Mucosa of rectum (tissue), 2 donors: ENCODE measurements around the gene NCK2.

Source experiments
- H3K27ac ChIP-seq, 2 donors: one replicate each; pipeline ENCODE4 v1.7.0; 2013; ENCODE audit warnings: inconsistent platforms in 2 of 2, low read depth in 2 of 2, low read length in 2 of 2
- H3K27me3 ChIP-seq, 2 donors: one replicate each; pipeline ENCODE4 v1.7.0; 2013; ENCODE audit warnings: low read length in 2 of 2; ENCODE audit not compliant: control insufficient read depth in 2 of 2, insufficient read depth in 2 of 2
- H3K36me3 ChIP-seq, 2 donors: one replicate each; pipeline ENCODE4 v1.7.0; 2013; ENCODE audit warnings: low read length in 2 of 2; ENCODE audit not compliant: control insufficient read depth in 2 of 2, insufficient read depth in 2 of 2
- H3K4me1 ChIP-seq, 2 donors: one replicate each; pipeline ENCODE4 v1.7.0; 2013; ENCODE audit warnings: low read length in 2 of 2, mild to moderate bottlenecking in 1 of 2; ENCODE audit not compliant: control insufficient read depth in 2 of 2, insufficient read depth in 2 of 2
- H3K4me3 ChIP-seq, 2 donors: one replicate each; pipeline ENCODE4 v1.7.0; 2013; ENCODE audit warnings: low read length in 2 of 2
- H3K9ac ChIP-seq, 2 donors: one replicate each; pipeline ENCODE4 v1.7.0; 2013; ENCODE audit warnings: low read length in 2 of 2, low read depth in 1 of 2, mild to moderate bottlenecking in 1 of 2
- H3K9me3 ChIP-seq, 2 donors: one replicate each; pipeline ENCODE4 v1.7.0; 2013; ENCODE audit warnings: low read length in 2 of 2; ENCODE audit not compliant: control insufficient read depth in 2 of 2
- donor health status: healthy.
- donor health status: Normal muscosa, but diverticular disease.

Gene NCK2

DNA sequence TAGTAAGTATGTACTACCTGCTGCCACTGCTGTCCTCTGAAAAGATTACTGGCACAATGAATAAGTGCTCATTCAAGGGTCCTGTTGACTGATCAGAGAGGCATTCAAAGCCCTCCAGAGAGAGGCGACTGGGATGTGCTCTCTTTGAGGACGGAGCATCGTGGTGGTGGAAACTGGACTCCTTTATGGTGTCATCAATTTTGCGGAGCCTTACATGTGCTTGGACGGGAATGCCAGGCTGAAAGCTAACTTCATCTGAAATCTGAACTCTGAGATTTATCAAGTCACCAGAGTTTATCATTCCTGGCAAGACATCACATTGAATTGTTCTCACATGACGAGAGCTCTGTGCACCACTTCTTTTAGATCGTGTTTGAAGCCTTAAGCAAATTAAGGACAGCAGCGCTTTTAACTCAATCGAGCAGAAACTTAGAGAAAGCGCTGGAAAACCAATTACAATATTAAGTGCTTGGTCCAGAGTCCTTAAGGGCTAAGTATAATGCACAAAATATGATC, 138.3 kb downstream of the NCK2 start:
- Histone ChIP-seq H3K9ac (no peak overlapping the region), H3K36me3 (peaks cover 10 to 16% of the 10 kb centered on the region in 2 donors), H3K27ac (no peak overlapping the region), H3K27me3 (no peaks in the 10 kb centered on the region), H3K4me3 (no peak overlapping the region), H3K4me1 (peaks cover 13 to 22% of the 10 kb centered on the region in 2 donors), H3K9me3 (no peaks in the 10 kb centered on the region)

DNA sequence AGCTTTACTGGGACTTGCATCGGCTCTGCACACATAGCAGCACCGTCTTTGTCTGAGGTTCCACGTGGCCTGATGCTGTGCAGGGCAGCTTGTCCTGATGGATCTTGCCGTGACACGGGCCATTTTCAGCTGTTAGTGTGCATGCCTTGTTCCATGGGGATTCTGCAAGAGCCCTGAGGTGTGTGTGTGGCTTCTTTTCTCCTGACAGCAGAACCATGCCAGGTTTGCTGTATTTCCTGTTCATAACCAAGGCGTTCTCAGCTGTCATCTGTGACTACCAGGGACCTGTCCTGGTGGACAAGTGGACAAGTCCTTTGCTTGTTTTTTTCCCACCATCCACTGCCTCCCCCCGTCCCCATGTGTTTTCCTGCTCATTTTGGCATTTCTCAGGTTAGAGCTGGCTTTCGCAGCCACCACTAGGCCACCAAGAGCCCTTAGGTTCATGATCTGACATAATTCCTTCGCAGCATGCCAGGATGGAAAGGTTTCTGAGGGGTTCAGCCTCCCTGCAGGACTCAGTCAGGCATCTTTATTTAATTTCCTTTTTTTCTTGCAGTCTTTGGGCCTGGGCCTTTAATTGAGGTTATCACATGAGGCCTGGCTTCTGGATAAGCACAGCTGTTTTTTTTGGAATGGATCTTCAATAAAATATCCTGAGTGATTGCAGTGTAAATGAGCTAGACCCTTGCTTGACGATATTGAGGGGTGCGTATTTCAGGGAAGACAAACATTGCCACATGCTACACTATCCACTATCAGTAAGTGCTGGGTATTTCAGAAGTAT, 139.4 kb downstream of the NCK2 start:
- peaks cover 10 to 19% of the 10 kb centered on the region in 2 donors for H3K36me3 ChIP-seq

DNA sequence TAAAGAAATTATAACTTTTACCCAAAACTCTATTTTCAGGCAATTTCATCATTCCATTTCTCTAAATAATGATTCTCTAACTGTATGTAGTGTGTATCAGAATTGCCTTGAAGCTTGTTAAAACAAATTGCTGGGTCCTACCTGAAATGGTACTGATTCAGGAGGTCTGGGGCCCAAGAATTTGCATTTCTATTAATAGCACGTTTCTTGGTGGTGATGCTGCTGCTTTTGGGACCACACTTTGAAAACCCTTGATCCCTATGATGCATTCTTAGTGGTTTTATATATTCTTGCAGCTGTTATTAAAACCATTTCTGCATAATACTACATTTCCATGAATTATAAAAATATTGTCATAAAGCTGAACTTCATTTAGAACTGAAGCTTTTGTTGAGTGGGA, 140.7 kb downstream of the NCK2 start:
- Histone ChIP-seq H3K27me3 (no peaks in the 10 kb centered on the region), H3K9ac (no peak overlapping the region), H3K27ac (no peak overlapping the region), H3K4me3 (no peak overlapping the region), H3K9me3 (no peaks in the 10 kb centered on the region), H3K36me3 (peaks cover 10 to 18% of the 10 kb centered on the region in 2 donors), H3K4me1 (peaks cover 6 to 13% of the 10 kb centered on the region in 2 donors)

More for the DNA sequence above, 139.4 kb downstream of the NCK2 start:
- Histone ChIP-seq H3K9ac (no peak overlapping the region), H3K4me1 (peaks cover 6 to 14% of the 10 kb centered on the region in 2 donors), H3K9me3 (no peaks in the 10 kb centered on the region), H3K27me3 (no peaks in the 10 kb centered on the region), H3K27ac (no peak overlapping the region), H3K4me3 (no peak overlapping the region)

DNA sequence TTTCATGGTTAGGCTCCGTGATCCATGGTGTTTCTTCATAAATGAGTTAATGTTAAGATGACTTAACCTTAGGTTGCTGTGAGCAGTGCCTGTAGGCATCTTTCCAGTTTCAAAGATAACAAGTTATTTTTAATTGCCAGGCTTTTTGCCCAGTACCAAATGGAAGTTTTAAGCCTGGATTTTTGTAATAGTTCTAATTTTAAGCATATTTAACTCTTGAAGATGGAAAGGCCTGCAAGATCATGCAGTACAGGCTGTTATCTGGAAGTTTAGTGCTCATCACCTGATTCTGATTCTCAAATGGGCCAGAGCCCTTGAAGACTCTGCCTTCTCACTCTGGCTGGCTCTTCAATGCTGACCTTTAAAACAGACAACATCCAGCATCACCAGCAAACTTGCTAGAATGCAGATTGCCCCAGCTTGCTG, 141.3 kb downstream of the NCK2 start:
- no peak overlapping the region for H3K4me3 ChIP-seq

DNA sequence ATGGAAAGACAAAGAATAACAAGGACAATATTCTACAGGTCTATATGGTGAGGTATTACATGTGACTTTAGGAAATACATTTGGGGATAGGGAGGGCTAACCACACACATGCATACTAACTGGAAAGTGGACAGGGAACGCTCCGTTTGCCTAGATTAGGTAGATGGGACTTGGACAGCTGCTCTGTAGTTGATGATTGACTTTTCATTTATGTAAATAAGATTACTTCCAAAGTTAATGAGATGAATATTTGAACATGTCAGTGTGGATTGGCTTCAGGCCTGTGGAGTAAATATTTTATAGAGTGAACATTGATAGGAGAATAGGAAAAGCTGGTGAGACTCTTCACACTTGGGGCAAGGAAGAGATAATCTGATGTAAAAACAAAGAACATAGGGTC, 142.0 kb downstream of the NCK2 start:
- Histone ChIP-seq H3K9ac (no peak overlapping the region), H3K9me3 (no peaks in the 10 kb centered on the region), H3K4me3 (no peak overlapping the region), H3K27me3 (no peaks in the 10 kb centered on the region), H3K4me1 (peaks cover 6 to 13% of the 10 kb centered on the region in 2 donors), H3K27ac (no peak overlapping the region), H3K36me3 (peaks cover 5 to 14% of the 10 kb centered on the region in 2 donors)

More for the DNA sequence above, 141.3 kb downstream of the NCK2 start:
- H3K36me3 ChIP-seq: peaks cover 10 to 18% of the 10 kb centered on the region in 2 donors
- no peaks in the 10 kb centered on the region for H3K27me3 ChIP-seq
- H3K9me3 ChIP-seq: no peaks in the 10 kb centered on the region
- peaks cover 6 to 13% of the 10 kb centered on the region in 2 donors for H3K4me1 ChIP-seq
- H3K9ac ChIP-seq: no peak overlapping the region
- H3K27ac ChIP-seq: no peak overlapping the region

DNA sequence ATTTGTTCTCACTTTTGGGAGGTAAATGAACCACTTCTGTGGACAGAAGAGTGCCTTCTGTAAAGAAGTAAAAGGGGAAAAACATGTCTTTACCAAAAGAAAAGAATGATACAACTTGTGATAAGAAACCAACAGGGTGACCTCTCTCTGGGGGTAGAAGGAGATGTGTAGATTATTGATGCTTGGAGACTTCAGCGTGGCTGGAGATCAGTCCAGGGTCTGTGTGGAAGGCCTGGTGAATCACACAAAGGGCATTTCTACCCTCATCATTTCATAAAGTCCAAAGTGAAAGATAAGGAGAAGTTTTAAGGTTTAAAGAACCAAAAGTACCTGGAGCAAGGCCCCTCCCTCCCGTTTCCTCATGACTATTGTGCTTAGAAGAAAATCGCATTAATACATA, 142.5 kb downstream of the NCK2 start:
- Histone ChIP-seq H3K9me3 (no peaks in the 10 kb centered on the region), H3K36me3 (peaks cover 0 to 11% of the 10 kb centered on the region in 2 donors), H3K27me3 (no peaks in the 10 kb centered on the region), H3K4me1 (peaks cover 6 to 13% of the 10 kb centered on the region in 2 donors), H3K4me3 (no peak overlapping the region), H3K9ac (no peak overlapping the region), H3K27ac (no peak overlapping the region)

DNA sequence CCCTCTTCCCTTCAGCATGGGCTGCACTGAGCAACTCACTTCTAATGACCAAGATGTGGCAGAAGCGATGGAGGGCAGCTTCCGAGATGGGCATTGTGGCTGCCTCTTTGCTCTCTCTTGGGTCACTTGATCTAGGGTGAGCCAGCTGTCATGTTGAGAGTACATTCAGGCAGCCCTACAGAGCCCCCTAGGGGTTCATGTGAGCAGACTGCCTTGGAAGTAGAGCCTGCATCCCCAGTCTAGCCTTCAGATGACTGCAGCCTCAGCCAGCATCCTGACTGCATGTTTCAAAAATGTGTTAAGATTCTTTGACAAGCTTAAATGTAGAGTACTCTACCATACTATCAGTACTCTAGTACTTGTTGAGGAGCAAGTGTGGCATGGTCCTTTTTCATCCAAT, 143.9 kb downstream of the NCK2 start:
- Histone ChIP-seq H3K27ac (no peak overlapping the region), H3K9me3 (no peaks in the 10 kb centered on the region), H3K4me3 (no peak overlapping the region), H3K36me3 (peaks cover 3 to 19% of the 10 kb centered on the region in 2 donors), H3K4me1 (peaks cover 6 to 13% of the 10 kb centered on the region in 2 donors), H3K27me3 (no peaks in the 10 kb centered on the region), H3K9ac (no peak overlapping the region)

DNA sequence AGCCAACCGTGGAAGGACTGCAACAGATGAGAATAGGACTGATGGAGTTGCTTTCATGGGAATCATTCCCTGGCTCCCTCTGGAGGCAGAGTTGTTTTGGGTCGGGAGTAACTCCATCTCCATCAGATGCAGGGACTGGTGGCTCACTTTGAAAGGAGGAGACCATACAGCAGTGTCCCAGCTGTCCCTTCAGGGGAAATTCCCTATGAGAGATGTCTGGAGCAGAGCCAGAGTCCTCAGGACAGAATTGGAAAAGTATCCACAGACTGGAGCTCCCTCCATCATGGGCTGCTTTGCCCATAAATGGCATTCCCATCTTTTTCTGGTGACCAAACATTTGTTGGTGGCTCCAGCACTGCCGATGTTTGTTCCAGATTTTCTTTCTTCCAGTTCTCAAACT, 144.3 kb downstream of the NCK2 start:
- Histone ChIP-seq H3K4me3 (no peak overlapping the region), H3K4me1 (peaks cover 4 to 13% of the 10 kb centered on the region in 2 donors)

DNA sequence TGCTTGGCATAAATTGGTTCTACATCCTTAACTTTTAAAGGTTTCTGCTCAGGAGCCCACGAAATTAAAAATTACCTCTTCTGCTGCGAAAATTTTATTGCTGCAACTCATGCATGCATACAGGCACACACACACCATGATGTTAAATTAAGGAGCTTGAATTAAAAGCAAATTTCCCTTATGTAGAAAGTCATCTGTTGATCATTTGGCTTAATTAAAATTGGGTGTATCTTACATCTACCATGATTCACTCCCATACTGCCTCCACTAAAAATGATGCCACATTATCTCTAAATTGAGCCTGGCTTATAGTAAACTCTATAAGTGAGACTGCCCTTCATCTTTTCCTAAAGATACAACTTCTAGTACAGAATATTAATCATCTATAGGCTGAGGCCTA, 145.4 kb downstream of the NCK2 start:
- H3K27ac ChIP-seq: no peak overlapping the region
- no peak overlapping the region for H3K4me3 ChIP-seq

More for the DNA sequence above, 144.3 kb downstream of the NCK2 start:
- H3K27me3 ChIP-seq: no peaks in the 10 kb centered on the region
- H3K9ac ChIP-seq: no peak overlapping the region
- peaks cover 3 to 17% of the 10 kb centered on the region in 2 donors for H3K36me3 ChIP-seq
- no peak overlapping the region for H3K27ac ChIP-seq
- H3K9me3 ChIP-seq: no peaks in the 10 kb centered on the region

DNA sequence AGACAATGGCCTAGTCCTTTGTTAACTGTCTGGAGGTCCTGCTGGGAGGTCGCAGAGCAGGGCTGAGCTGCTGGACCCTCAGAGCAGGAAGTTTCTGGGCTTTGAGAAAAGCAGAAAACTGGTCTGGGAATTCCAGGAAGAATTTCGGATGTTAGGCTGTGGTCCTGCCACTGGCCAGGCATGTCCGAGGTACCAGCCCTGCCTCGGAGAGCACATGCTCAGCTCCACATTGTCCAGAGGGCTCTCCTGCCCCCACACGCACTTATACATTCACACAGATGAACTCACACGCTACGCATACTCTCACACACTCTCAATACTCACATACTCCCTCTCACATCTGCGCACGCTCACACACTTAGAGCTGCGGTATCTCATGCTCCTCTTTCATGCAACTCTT, 146.1 kb downstream of the NCK2 start:
- Histone ChIP-seq H3K4me1 (peaks cover 4 to 12% of the 10 kb centered on the region in 2 donors), H3K9ac (no peak overlapping the region), H3K9me3 (no peaks in the 10 kb centered on the region), H3K36me3 (peaks cover 8 to 23% of the 10 kb centered on the region in 2 donors), H3K27me3 (no peaks in the 10 kb centered on the region), H3K4me3 (no peak overlapping the region), H3K27ac (no peak overlapping the region)

More for the DNA sequence above, 145.4 kb downstream of the NCK2 start:
- no peak overlapping the region for H3K9ac ChIP-seq
- no peaks in the 10 kb centered on the region for H3K9me3 ChIP-seq
- H3K27me3 ChIP-seq: no peaks in the 10 kb centered on the region
- peaks cover 4 to 13% of the 10 kb centered on the region in 2 donors for H3K4me1 ChIP-seq
- H3K36me3 ChIP-seq: peaks cover 8 to 21% of the 10 kb centered on the region in 2 donors
